ENCODE results near the gene WDR43. TPM values are rescaled to one million over a fixed set of nuclear protein-coding genes. Genes with fewer than 3 reads are reported as not detected.

WDR43 gene
- total RNA-seq, 1 experiment from 2014 or later: 112 TPM

- H3K4me1 Mint-ChIP-seq: no peaks in the 10 kb centered on the region
- no peak overlapping the region for H3K4me3 Mint-ChIP-seq
- no peaks in the 10 kb centered on the region for H3K36me3 Mint-ChIP-seq
- no peaks in the 10 kb centered on the region for H3K27me3 Mint-ChIP-seq (ENCODE audit: low read depth)
- ChIA-PET CTCF (no interaction called here), POLR2A (no interaction called here)
- ATAC-seq (no peak), DNase-seq (ENCODE audit: low spot score) (no peak)
- TF ChIP-seq HMGXB4 (CRISPR knock-in tag; IDR thresholded peaks at IDR 0.05) (no peak), JUN (CRISPR knock-in tag; IDR thresholded peaks at IDR 0.05) (no peak), ATF6 (CRISPR knock-in tag; IDR thresholded peaks at IDR 0.05) (no peak), AR (CRISPR knock-in tag; IDR thresholded peaks at IDR 0.05) (no peak), ZMAT4 (CRISPR knock-in tag; IDR thresholded peaks at IDR 0.05) (no peak), ZNF263 (CRISPR knock-in tag; IDR thresholded peaks at IDR 0.05; ENCODE audit: low read depth) (no peak), ZNF671 (CRISPR knock-in tag; IDR thresholded peaks at IDR 0.05) (no peak), TEAD4 (CRISPR knock-in tag; IDR thresholded peaks at IDR 0.05) (no peak), TP53 (CRISPR knock-in tag; IDR thresholded peaks at IDR 0.05) (no peak), E2F4 (CRISPR knock-in tag; IDR thresholded peaks at IDR 0.05; ENCODE audit: borderline replicate concordance, low read depth) (no peak), ELF4 (CRISPR knock-in tag; IDR thresholded peaks at IDR 0.05; ENCODE audit: low read depth) (no peak), STAT6 (CRISPR knock-in tag; conservative IDR thresholded peaks at IDR 0.05; ENCODE audit: low read depth) (no peak), ZNF281 (CRISPR knock-in tag; IDR thresholded peaks at IDR 0.05) (no peak), SP1 (CRISPR knock-in tag; conservative IDR thresholded peaks at IDR 0.05) (no peak), ZNF232 (CRISPR knock-in tag; IDR thresholded peaks at IDR 0.05) (no peak), USF1 (CRISPR knock-in tag; IDR thresholded peaks at IDR 0.05) (no peak), TCF7 (CRISPR knock-in tag; IDR thresholded peaks at IDR 0.05; ENCODE audit: low read depth) (no peak), NR1H2 (CRISPR knock-in tag; IDR thresholded peaks at IDR 0.05) (no peak), MYBL2 (CRISPR knock-in tag; IDR thresholded peaks at IDR 0.05) (no peak)
- no peaks in the 10 kb centered on the region for H3K9me3 Mint-ChIP-seq
- no peak overlapping the region for H3K27ac Mint-ChIP-seq
These were observed 79.8 kb downstream of the WDR43 start for GRCh38 chr2:28974252-28974651.

Measured in WTC11 (cell line).